Stimulated activated CD4-positive, alpha-beta T cell treated with anti-CD3 and anti-CD28 coated beads, Interleukin-1b, Interleukin-23, amount 100 ng/mL, for 4 hours (primary cell): Measurements from ENCODE around the gene PRKN.
"Not testable (repeated sequence)": the region's sequence is repeated elsewhere in the genome, so short reads cannot be mapped to it uniquely, and the experiment has no call there.

Experiments
- DNase-seq, 2 donors: peaks; one replicate each; pipeline ENCODE4 v3.0.0-alpha.2; 2020; ENCODE audit warnings: low read depth in 2 of 2

PRKN gene

GRCh38 chr6:161547617-161548016 is 1179.9 kb downstream of the PRKN start:
- DNase-seq = no peak

DNA sequence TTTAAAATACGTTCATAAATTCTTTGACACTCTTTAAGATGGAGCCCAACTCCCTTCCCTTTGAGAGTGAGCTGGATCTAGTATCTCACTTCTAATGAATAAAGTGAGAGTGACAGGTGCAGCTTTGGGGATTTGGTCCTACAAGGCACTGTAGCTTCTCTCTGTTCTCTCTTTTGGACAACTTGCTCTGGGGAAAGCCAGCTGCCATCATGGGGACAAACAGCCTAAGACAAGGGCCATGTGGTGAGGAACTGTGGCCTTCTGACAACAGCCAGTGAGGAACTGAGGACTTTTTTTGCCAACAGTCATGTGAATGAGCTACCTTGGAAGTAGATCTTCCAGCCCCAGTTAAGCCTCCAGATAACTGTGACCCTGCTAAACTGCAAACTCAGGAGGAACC is 1180.9 kb downstream of the PRKN start:
- no peak for DNase-seq

DNA sequence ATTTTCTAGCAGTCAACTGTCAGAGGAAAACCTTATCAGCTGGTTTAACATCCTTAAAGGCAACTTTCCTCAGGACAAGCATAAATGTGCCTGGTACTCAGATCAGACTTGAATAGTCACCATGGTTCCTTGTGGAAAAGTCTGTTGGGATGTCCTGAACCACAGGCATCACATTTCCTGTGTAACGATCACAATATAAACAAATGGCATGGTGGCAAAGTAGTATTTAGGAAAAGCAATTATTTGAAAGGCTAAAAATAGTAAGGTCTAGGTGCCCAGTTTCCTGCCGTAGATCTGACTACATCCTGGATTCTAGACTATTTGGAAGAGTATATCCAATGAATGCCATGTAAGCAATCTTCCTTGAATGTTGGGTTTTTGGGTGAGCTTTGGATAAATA is 1181.8 kb downstream of the PRKN start:
- no peak for DNase-seq

GRCh38 chr6:161544801-161545480 is 1182.6 kb downstream of the PRKN start:
- DNase-seq = no peak

DNA sequence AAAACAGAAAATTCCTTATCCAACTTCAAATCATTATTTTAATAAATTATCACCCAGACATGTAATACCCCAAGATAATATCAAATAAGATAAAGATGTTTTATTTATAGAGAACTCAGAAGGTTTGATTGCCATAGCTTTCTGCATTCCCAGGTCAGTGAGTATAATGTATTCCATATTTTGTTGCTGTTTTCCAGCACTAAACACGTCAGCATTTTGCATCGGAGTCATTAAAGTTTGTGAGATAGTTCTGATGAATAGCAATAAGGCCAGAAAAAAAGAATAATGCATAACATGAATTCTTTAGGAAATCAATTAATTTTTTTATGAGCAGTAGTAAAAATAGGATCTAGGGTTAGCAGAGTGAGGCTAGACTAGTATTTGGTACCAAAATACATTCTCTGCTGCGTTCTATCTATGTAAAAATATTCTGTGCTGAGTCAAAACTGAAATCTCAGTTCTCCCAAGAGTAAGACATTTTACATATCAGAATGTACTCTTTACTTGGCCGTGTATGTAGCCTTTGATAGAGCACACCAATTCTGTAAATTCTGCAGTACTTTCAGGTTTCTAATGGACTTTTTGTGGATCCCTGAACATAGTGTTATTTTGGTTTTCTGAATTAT is 1183.8 kb downstream of the PRKN start:
- DNase-seq = no peak

GRCh38 chr6:161542346-161542980 is 1185.1 kb downstream of the PRKN start:
- DNase-seq = no peak

DNA sequence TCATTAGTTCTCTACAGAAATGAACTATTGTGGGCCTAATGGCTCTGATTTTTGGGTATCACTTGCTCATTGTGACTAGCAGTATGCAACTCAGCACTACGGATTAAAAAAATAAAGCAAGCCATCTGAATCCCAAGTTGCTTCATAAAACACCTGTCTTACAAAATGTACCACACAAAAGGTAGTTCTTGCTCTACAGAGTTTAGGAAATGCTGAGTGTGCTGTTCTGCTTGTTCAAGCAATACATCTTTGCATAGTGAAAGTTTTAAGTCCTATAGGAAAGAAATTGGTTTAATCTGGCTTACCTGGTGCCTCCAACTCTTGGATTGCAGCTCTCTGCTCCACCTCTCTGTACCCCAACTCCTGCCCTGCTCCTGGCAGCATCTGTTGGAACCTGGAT is 1187.0 kb downstream of the PRKN start:
- no peak for DNase-seq

DNA sequence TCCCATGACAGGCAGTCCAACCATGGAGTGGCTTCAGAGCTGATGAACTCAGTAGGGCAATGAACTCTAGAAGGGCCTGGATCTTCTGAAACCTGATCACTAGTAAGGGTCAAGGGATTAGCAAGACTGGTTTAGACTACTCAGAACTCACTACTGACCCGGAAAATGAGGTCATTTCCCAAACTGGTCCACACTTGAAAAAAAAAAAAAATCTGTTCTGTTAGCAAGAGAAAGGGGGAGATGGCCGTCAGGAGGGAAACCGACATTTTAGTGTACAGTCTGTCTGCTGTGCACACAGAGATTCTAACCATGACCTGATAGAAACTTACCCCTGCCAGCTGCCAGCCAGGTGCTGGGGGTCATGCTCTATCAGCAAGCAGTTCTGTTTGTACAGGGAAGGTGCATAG is 1191.3 kb downstream of the PRKN start:
- no peak for DNase-seq

DNA sequence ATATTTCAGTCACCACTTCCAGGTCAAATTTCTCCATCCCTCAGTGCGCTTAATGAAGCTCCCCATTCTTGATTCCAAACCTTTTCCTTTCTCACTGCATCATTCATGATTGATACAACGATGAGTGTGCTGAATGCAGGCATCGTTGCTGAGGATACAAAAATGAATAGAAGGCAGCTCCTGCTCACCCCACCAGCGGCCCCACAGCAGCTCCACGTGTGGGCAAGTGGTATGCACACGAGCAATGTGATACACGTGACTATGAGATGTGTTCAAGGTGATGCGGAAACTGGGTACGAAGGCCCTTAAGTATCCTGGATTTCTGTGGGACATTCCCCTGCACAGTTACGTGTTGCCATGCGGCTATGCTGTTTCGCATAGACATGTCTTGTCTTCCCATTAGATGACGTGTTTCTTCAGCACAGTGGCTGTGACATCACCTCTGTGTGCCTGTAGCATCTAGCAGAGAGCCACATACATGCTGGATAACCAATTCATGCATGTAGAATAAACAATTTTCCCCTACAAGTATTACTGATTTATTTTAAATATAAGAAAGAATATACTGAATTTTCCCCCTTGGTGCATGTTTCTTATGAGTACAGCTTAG is 1193.2 kb downstream of the PRKN start:
- no peak for DNase-seq

GRCh38 chr6:161533266-161533665 is 1194.3 kb downstream of the PRKN start:
- DNase-seq = no peak

DNA sequence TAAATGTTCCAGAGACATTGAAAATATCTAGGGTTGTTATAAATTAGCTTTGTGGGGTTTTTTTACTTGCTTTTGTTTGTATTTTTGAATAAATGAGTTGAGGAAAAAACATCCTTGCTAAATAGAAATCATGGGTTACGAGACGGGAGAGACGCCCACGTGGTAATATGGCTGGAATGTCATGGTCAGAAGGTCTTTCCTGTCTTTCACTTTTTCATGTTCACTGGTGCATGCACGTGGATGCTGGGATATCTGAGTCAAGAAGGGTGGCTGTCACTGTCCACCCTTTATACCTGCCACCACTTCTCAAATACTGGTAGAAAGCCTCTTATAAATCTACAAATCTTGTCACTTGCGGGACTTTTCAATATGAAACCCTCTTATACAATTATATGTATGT is 1195.0 kb downstream of the PRKN start:
- DNase-seq = no peak

DNA sequence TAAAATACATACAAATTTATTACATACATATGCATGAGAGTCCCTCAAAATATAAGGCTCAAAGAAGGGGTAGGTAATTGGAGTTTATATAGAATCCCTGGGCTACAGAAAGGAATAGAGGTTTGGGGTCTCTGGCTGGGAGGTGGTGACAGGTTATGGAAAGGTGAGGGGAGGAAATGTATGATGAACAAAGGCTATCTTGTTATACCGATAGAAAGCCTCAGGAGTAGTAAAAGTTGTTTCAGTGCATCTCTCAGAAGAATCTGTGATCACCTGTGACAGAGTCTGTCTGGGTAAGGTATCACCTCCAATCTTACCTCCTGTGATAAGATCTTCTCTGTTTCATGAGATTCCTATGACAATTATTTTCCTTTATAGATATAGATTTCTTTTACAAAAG is 1200.8 kb downstream of the PRKN start:
- DNase-seq = no peak

DNA sequence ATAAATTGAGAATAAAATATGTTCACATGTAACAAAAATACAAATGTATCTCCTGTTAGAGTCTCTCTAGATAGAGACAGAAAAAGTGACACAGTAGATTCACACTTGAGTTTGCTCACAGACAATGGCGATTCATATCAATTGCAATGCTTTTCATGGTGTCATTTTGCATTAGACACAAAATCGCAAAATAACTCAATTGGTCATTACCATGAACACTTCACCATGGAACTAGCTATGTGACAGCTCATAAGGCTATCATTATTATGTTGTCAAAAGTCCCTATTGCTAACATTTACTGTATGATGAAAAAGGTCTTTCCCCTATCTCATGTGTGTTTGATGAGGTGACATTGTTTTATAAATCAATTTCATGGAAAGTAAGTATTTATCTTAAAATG is 1204.2 kb downstream of the PRKN start:
- DNase-seq = no peak

DNA sequence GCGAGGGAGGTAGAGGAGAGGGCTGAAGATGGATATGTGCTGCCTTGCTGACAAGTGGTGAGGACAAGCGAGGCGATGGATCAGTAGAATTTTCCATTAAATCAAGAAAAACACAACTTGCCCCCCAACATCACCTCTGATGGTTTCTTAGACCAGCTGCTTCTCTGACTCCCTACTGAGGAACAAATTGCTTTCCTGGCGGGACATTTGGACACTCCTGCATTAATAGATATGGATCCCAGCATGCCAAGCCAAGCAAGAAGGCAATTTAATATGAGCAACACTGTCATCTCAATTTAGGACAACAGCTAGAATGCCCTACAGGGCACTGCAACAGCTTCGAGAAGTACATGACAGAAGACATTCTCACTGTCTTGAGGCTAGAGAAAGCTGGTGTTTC is 1205.3 kb downstream of the PRKN start:
- DNase-seq = no peak

- no peak for DNase-seq
Observed at GRCh38 chr6:161511447-161512095, 1216.0 kb downstream of the PRKN start.

GRCh38 chr6:161508341-161508740 is 1219.2 kb downstream of the PRKN start:
- no peak for DNase-seq

GRCh38 chr6:161507375-161507774 is 1220.2 kb downstream of the PRKN start:
- DNase-seq = no peak

GRCh38 chr6:161503570-161503969 is 1224.0 kb downstream of the PRKN start:
- no peak for DNase-seq

DNA sequence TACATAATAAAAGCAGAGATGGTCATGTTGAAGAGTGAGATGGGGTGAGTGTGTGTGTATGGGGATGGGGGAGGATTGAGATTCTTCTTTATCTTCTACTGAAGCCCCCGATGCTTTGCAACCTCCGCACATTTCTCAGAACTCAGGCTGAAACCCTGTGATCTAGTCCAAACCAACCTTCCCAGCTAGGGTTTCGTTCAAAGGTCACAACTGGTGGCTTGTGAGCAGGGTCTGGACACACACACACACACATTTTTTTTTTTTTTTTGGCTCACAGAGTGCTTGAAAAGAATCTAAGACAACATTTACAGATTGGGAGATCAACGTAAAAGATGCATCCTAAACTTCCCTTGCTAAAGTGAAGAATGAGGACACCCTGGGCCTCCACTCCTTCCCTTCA is 1228.7 kb downstream of the PRKN start:
- no peak for DNase-seq

- no peak for DNase-seq
Observed at GRCh38 chr6:161498359-161498758, 1229.2 kb downstream of the PRKN start.

DNA sequence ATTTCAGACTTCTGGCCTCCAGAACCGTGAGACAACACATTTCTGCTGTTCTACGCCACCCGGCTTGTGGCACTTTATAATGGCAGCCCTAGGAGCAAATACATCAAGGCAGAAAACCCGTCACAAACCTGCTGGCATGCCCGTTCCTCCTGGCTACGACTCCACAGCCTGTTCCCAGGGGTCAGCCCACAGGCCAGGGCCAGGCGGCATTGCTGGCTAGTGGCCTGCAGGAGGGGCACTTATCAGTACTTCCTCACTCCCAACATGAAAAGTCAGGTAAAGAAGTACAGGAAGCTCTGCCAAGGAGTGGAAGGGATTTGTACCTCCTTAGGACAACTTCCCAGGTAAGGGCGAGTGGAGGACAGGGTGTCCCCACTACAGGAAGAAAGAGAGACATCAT is 1230.6 kb downstream of the PRKN start:
- no peak for DNase-seq

GRCh38 chr6:161496271-161496670 is 1231.3 kb downstream of the PRKN start:
- DNase-seq = not testable (repeated sequence)
